ENCODE measurements around the gene RNF169. TPM values are rescaled to one million over a fixed set of nuclear protein-coding genes. Genes with fewer than 3 reads are reported as not detected.
"Not testable (repeated sequence)": the region's sequence is repeated elsewhere in the genome, so short reads cannot be mapped to it uniquely, and the experiment has no call there.

Gene RNF169
- total RNA-seq, 1 donor from 2014 or later = 20.9 TPM

GRCh38 chr11:74751303-74751702 is 2.7 kb downstream of the RNF169 start:
- H3K4me1 ChIP-seq = peaks cover 64% of the 10 kb centered on the region
- TF ChIP-seq, protein P1, sequence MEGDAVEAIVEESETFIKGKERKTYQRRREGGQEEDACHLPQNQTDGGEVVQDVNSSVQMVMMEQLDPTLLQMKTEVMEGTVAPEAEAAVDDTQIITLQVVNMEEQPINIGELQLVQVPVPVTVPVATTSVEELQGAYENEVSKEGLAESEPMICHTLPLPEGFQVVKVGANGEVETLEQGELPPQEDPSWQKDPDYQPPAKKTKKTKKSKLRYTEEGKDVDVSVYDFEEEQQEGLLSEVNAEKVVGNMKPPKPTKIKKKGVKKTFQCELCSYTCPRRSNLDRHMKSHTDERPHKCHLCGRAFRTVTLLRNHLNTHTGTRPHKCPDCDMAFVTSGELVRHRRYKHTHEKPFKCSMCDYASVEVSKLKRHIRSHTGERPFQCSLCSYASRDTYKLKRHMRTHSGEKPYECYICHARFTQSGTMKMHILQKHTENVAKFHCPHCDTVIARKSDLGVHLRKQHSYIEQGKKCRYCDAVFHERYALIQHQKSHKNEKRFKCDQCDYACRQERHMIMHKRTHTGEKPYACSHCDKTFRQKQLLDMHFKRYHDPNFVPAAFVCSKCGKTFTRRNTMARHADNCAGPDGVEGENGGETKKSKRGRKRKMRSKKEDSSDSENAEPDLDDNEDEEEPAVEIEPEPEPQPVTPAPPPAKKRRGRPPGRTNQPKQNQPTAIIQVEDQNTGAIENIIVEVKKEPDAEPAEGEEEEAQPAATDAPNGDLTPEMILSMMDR (IDR thresholded peaks at IDR 0.05) = no peak
- no peak for DNase-seq (ENCODE audit: extremely low spot score in 2 of 2)
- H3K36me3 ChIP-seq = no peaks in the 10 kb centered on the region
- intact Hi-C loops (cut with DNase I) = no loop called here
- H3K27me3 ChIP-seq = no peaks in the 10 kb centered on the region
- no peak overlapping the region for H3K27ac ChIP-seq
- H3K9me3 ChIP-seq = no peaks in the 10 kb centered on the region
- H3K4me3 ChIP-seq = no peak overlapping the region

DNA sequence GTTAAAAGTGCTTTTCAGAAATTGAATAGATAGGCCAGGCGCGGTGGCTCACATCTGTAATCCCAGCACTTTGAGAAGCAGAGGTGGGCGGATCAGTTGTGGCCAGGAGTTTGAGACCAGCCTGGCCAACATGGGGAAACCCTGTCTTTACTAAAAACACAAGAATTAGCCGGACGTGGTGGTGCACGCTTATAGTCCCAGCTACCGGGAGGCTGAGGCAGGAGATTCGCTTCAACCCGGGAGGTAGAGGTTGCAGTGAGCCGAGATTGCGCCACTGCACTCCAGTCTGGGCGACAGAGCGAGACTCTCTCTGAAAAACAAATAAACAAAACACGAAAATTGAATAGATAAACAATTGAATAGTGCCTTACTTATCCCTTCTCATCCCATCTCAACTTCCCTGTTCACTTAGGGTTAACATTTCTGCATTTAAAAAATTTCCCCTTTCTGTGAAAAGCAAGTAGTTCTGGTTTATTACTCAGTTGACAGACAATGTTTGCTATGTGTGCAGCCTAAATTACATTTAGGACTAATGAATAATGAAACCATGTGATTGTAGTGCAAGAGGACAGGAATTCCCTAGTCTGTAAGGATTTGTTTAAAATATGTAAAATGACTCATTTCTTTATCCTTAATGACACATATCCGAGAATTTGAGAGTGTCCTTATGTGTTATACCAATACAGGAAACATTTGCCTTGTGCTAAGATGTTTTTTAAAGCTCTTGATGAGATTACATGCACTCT is 6.0 kb downstream of the RNF169 start:
- H3K27me3 ChIP-seq = no peaks in the 10 kb centered on the region
- TF ChIP-seq, protein P1 (IDR thresholded peaks at IDR 0.05) = no peak
- peak in 1 of 2 donors; percentile 43 for TF ChIP-seq POLR2AphosphoS5 (IDR thresholded peaks at IDR 0.05; ENCODE audit: insufficient read depth in 1 of 2, low read depth in 1 of 2)
- intact Hi-C loops (cut with DNase I) = no loop called here
- no peak overlapping the region for H3K27ac ChIP-seq
- no peaks in the 10 kb centered on the region for H3K9me3 ChIP-seq
- DNase-seq (ENCODE audit: extremely low spot score in 2 of 2) = no peak
- no peaks in the 10 kb centered on the region for H3K36me3 ChIP-seq
- peaks cover 50% of the 10 kb centered on the region for H3K4me1 ChIP-seq
- H3K4me3 ChIP-seq = no peak overlapping the region

DNA sequence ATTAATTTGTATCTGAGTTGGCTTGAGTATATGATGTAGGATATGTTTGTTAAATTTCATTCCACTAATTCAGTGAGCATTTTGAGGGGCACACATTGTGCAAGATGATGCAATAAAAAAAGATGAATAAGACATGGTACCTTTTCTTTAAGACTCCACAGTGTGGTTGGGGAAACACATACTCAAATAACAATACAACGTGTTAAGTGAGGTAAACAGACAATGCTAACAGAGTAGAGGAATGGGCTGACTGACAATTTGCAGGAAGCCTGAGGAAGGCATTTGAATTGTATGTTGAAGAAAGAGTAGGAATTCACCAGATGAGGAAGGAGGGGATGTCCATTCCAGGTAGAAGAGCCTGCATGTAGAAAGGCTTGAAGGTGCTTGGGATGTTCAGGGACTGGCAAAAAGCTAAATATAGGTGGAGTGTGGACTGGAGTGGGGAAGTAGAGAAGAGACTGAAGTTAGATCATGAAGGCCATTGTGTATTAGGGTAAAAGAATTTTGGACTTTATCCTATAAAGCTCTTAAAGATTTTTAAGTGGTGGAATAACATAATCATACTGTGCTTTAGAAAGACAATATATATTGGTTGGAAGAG is 6.8 kb downstream of the RNF169 start:
- Histone ChIP-seq H3K4me1 (peaks cover 42% of the 10 kb centered on the region), H3K27ac (no peak overlapping the region), H3K4me3 (no peak overlapping the region), H3K36me3 (no peaks in the 10 kb centered on the region), H3K27me3 (no peaks in the 10 kb centered on the region), H3K9me3 (no peaks in the 10 kb centered on the region)
- no peak for TF ChIP-seq POLR2AphosphoS5 (IDR thresholded peaks at IDR 0.05; ENCODE audit: insufficient read depth in 1 of 2, low read depth in 1 of 2)
- no peak for TF ChIP-seq POLR2A (IDR thresholded peaks at IDR 0.05)
- TF ChIP-seq, protein P1 (IDR thresholded peaks at IDR 0.05) = no peak
- DNase-seq (ENCODE audit: extremely low spot score in 2 of 2) = no peak
- intact Hi-C loops (cut with DNase I) = no loop called here

- Histone ChIP-seq H3K4me3 (no peak overlapping the region), H3K36me3 (no peaks in the 10 kb centered on the region), H3K27ac (no peak overlapping the region), H3K9me3 (no peaks in the 10 kb centered on the region), H3K4me1 (peaks cover 33% of the 10 kb centered on the region), H3K27me3 (no peaks in the 10 kb centered on the region)
- intact Hi-C loops (cut with DNase I) = no loop called here
- no peak for TF ChIP-seq POLR2A (IDR thresholded peaks at IDR 0.05)
- DNase-seq (ENCODE audit: extremely low spot score in 2 of 2) = no peak
Measured at GRCh38 chr11:74756571-74756970, 7.9 kb downstream of the RNF169 start.

DNA sequence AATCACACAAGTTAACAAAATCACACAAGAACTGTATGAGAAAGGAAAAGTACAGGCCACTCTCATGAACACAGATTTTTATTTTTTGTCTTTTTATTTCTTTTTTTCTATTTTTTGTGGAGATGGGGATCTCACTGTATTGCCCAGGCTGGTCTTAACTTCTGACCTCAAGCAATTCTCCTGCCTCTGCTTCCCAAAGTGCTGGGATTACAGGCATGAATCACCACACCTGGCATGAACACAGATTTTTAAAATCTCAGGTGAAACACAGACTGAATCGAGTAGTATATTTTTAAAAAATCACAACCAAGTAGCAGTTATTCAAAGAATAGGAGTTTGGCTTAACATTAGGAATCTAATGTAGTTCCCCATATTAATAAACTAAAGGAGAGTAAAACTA is 18.3 kb downstream of the RNF169 start:
- no peaks in the 10 kb centered on the region for H3K9me3 ChIP-seq
- H3K27ac ChIP-seq = no peak overlapping the region
- TF ChIP-seq, protein P1 (IDR thresholded peaks at IDR 0.05) = no peak
- TF ChIP-seq POLR2A (IDR thresholded peaks at IDR 0.05) (no peak), POLR2AphosphoS5 (IDR thresholded peaks at IDR 0.05; ENCODE audit: insufficient read depth in 1 of 2, low read depth in 1 of 2) (no peak)
- H3K36me3 ChIP-seq = no peaks in the 10 kb centered on the region
- intact Hi-C loops (cut with DNase I) = no loop called here
- no peaks in the 10 kb centered on the region for H3K27me3 ChIP-seq
- DNase-seq (ENCODE audit: extremely low spot score in 2 of 2) = no peak
- H3K4me1 ChIP-seq = peaks cover 5% of the 10 kb centered on the region
- no peak overlapping the region for H3K4me3 ChIP-seq

- H3K4me1 ChIP-seq; H3K9me3 ChIP-seq; DNase-seq (ENCODE audit: extremely low spot score in 2 of 2); H3K27me3 ChIP-seq; H3K4me3 ChIP-seq; H3K27ac ChIP-seq; intact Hi-C loops (cut with DNase I); H3K36me3 ChIP-seq: not testable (repeated sequence)
Measured at GRCh38 chr11:74768172-74768651, 19.6 kb downstream of the RNF169 start.
